ENCODE data around the gene TMX3.

TMX3 gene

GRCh38 chr18:68701353-68701752 lies 13.6 kb downstream of the TMX3 start:
- Histone ChIP-seq H4K20me1 (peaks cover 14 to 56% (median 26%) of the 10 kb centered on the region in 11 experiments; a peak in 19 of 22 replicates), H3K4me2 (no peak overlapping the region), H3K9me3 (replicated peaks in 1 of 11) (peaks cover 0 to 5% (median 3%) of the 10 kb centered on the region in 11 experiments; a peak in 10 of 22 replicates), H3K4me1 (no peaks in the 10 kb centered on the region), H3K9ac (no peak overlapping the region), H3K4me3 (no peak overlapping the region), H3K27ac (no peak overlapping the region), H3K36me3 (peaks cover 64 to 100% (median 94%) of the 10 kb centered on the region in 11 experiments), H3K27me3 (no peaks in the 10 kb centered on the region)
- no peak for TF ChIP-seq Cebpa-rat (IDR thresholded peaks at IDR 0.05)

- Histone ChIP-seq H3K4me2 (no peak overlapping the region), H4K20me1 (peaks cover 7 to 33% (median 17%) of the 10 kb centered on the region in 11 experiments; a peak in 17 of 22 replicates), H3K4me1 (no peaks in the 10 kb centered on the region), H3K9me3 (replicated peaks in 1 of 11) (peaks cover 0 to 24% (median 15%) of the 10 kb centered on the region in 11 experiments; a peak in 17 of 22 replicates), H3K36me3 (peaks cover 67 to 100% (median 94%) of the 10 kb centered on the region in 11 experiments), H3K27me3 (no peaks in the 10 kb centered on the region), H3K9ac (no peak overlapping the region), H3K27ac (no peak overlapping the region), H3K4me3 (no peak overlapping the region)
- no peak for TF ChIP-seq Cebpa-rat (IDR thresholded peaks at IDR 0.05)
These were observed 15.9 kb downstream of the TMX3 start for GRCh38 chr18:68699043-68699442.

- no peak overlapping the region for H3K4me3 ChIP-seq
- H3K9ac ChIP-seq: no peak overlapping the region
- no peak overlapping the region for H3K4me2 ChIP-seq
- no peaks in the 10 kb centered on the region for H3K27me3 ChIP-seq
- peaks cover 76 to 100% (median 93%) of the 10 kb centered on the region in 11 experiments for H3K36me3 ChIP-seq
- TF ChIP-seq Cebpa-rat (IDR thresholded peaks at IDR 0.05): no peak
- H3K4me1 ChIP-seq: no peaks in the 10 kb centered on the region
- H4K20me1 ChIP-seq: peaks cover 0 to 27% (median 12%) of the 10 kb centered on the region in 11 experiments; a peak in 13 of 22 replicates
- H3K9me3 ChIP-seq (replicated peaks in 1 of 11): peaks cover 0 to 26% (median 17%) of the 10 kb centered on the region in 11 experiments; a peak in 17 of 22 replicates
- no peak overlapping the region for H3K27ac ChIP-seq
These were observed 18.0 kb downstream of the TMX3 start for GRCh38 chr18:68696937-68697336.

GRCh38 chr18:68694316-68694715 lies 20.6 kb downstream of the TMX3 start:
- peaks cover 0 to 20% (median 8%) of the 10 kb centered on the region in 11 experiments; a peak in 11 of 22 replicates for H4K20me1 ChIP-seq
- H3K4me1 ChIP-seq: no peaks in the 10 kb centered on the region
- H3K4me2 ChIP-seq: no peak overlapping the region
- H3K27me3 ChIP-seq: no peaks in the 10 kb centered on the region
- H3K4me3 ChIP-seq: no peak overlapping the region
- H3K9me3 ChIP-seq (replicated peaks in 1 of 11): peaks cover 0 to 26% (median 17%) of the 10 kb centered on the region in 11 experiments; a peak in 17 of 22 replicates
- no peak for TF ChIP-seq Cebpa-rat (IDR thresholded peaks at IDR 0.05)
- no peak overlapping the region for H3K27ac ChIP-seq
- H3K9ac ChIP-seq: no peak overlapping the region
- peaks cover 68 to 100% (median 88%) of the 10 kb centered on the region in 11 experiments for H3K36me3 ChIP-seq

GRCh38 chr18:68693091-68693815 lies 21.7 kb downstream of the TMX3 start:
- no peak for TF ChIP-seq Cebpa-rat (IDR thresholded peaks at IDR 0.05)
- H3K9ac ChIP-seq: no peak overlapping the region
- H3K27ac ChIP-seq: no peak overlapping the region
- H4K20me1 ChIP-seq: peaks cover 0 to 20% (median 8%) of the 10 kb centered on the region in 11 experiments; a peak in 11 of 22 replicates
- no peaks in the 10 kb centered on the region for H3K27me3 ChIP-seq
- H3K9me3 ChIP-seq (replicated peaks in 1 of 11): peaks cover 0 to 26% (median 17%) of the 10 kb centered on the region in 11 experiments; a peak in 17 of 22 replicates
- H3K36me3 ChIP-seq: peaks cover 68 to 100% (median 89%) of the 10 kb centered on the region in 11 experiments
- no peak overlapping the region for H3K4me3 ChIP-seq
- H3K4me2 ChIP-seq: no peak overlapping the region
- H3K4me1 ChIP-seq: no peaks in the 10 kb centered on the region

GRCh38 chr18:68679528-68679927 lies 35.4 kb downstream of the TMX3 start:
- H3K36me3 ChIP-seq: peaks cover 71 to 100% (median 85%) of the 10 kb centered on the region in 11 experiments
- TF ChIP-seq Cebpa-rat (IDR thresholded peaks at IDR 0.05): no peak

GRCh38 chr18:68676913-68677312 lies 38.0 kb downstream of the TMX3 start:
- TF ChIP-seq Cebpa-rat (IDR thresholded peaks at IDR 0.05): no peak
- Histone ChIP-seq H3K9me3 (replicated peaks in 1 of 11) (no peaks in the 10 kb centered on the region), H3K4me3 (no peak overlapping the region), H3K27me3 (no peaks in the 10 kb centered on the region), H3K4me1 (no peaks in the 10 kb centered on the region), H3K27ac (no peak overlapping the region), H3K4me2 (no peak overlapping the region), H4K20me1 (peaks cover 0 to 6% (median 0%) of the 10 kb centered on the region in 11 experiments; a peak in 2 of 22 replicates), H3K36me3 (peaks cover 60 to 82% (median 70%) of the 10 kb centered on the region in 11 experiments), H3K9ac (no peak overlapping the region)

More at GRCh38 chr18:68679528-68679927, 35.4 kb downstream of the TMX3 start:
- Histone ChIP-seq H3K27me3 (no peaks in the 10 kb centered on the region), H3K9ac (no peak overlapping the region), H3K9me3 (replicated peaks in 1 of 11) (no peaks in the 10 kb centered on the region), H3K4me3 (no peak overlapping the region), H3K27ac (no peak overlapping the region), H3K4me1 (no peaks in the 10 kb centered on the region), H4K20me1 (peaks cover 0 to 6% (median 0%) of the 10 kb centered on the region in 11 experiments; a peak in 2 of 22 replicates), H3K4me2 (no peak overlapping the region)

- H4K20me1 ChIP-seq: no peaks in the 10 kb centered on the region
- no peaks in the 10 kb centered on the region for H3K27me3 ChIP-seq
- no peak overlapping the region for H3K9ac ChIP-seq
- H3K27ac ChIP-seq: no peak overlapping the region
- peaks cover 5 to 12% (median 8%) of the 10 kb centered on the region in 11 experiments; a peak in 8 of 22 replicates for H3K9me3 ChIP-seq (replicated peaks in 1 of 11)
- no peak overlapping the region for H3K4me3 ChIP-seq
- H3K4me1 ChIP-seq: peaks cover 8 to 19% (median 14%) of the 10 kb centered on the region in 10 experiments
- no peak overlapping the region for H3K4me2 ChIP-seq
- TF ChIP-seq Cebpa-rat (IDR thresholded peaks at IDR 0.05): no peak
- no peaks in the 10 kb centered on the region for H3K36me3 ChIP-seq
These were observed 47.8 kb downstream of the TMX3 start for GRCh38 chr18:68667121-68667520.

- no peak overlapping the region for H3K9ac ChIP-seq
- H3K4me3 ChIP-seq: no peak overlapping the region
- no peaks in the 10 kb centered on the region for H3K36me3 ChIP-seq
- no peaks in the 10 kb centered on the region for H4K20me1 ChIP-seq
- H3K4me2 ChIP-seq: peak overlapping the region; percentile 21 to 69 (median 44); a peak in 17 of 22 replicates
- no peak for TF ChIP-seq Cebpa-rat (IDR thresholded peaks at IDR 0.05)
- peaks cover 5 to 12% (median 8%) of the 10 kb centered on the region in 11 experiments; a peak in 8 of 22 replicates for H3K9me3 ChIP-seq (replicated peaks in 1 of 11)
- no peaks in the 10 kb centered on the region for H3K27me3 ChIP-seq
- peaks cover 8 to 19% (median 14%) of the 10 kb centered on the region in 10 experiments for H3K4me1 ChIP-seq
- no peak overlapping the region; a peak in 1 of 22 replicates for H3K27ac ChIP-seq
These were observed 48.5 kb downstream of the TMX3 start for GRCh38 chr18:68666381-68666780.
